HEK293 (cell line): Measurements from ENCODE around the gene CSK.

Experiments used
- ELK4 ChIP-seq: IDR thresholded peaks from 2 replicates; pipeline ENCODE4 v1.6.1; 2011; ENCODE audit warnings: mild to moderate bottlenecking, low read depth, low read length, borderline replicate concordance
- FEZF1 ChIP-seq: fragments of 450-650 bp; formaldehyde crosslinking; IDR thresholded peaks from 2 replicates; pipeline ENCODE4 v1.5.1; 2016; ENCODE audit warnings: missing biosample characterization, missing genetic modification characterization
- GLIS1 ChIP-seq: fragments of 450-650 bp; formaldehyde crosslinking; IDR thresholded peaks from 2 replicates; pipeline ENCODE4 v1.5.1; 2016; ENCODE audit warnings: missing biosample characterization, missing genetic modification characterization
- IKZF3 ChIP-seq: fragments of 450-650 bp; IDR thresholded peaks from 2 replicates; pipeline ENCODE4 v1.5.0; 2018; ENCODE audit warnings: missing biosample characterization, mild to moderate bottlenecking, missing genetic modification characterization, moderate library complexity
- INSM2 ChIP-seq: fragments of 450-650 bp; formaldehyde crosslinking; IDR thresholded peaks from 2 replicates; pipeline ENCODE4 v1.5.1; 2016; ENCODE audit warnings: missing biosample characterization, missing genetic modification characterization
- PATZ1 ChIP-seq: fragments of 450-650 bp; formaldehyde crosslinking; IDR thresholded peaks from 2 replicates; pipeline ENCODE4 v1.5.1; 2016; ENCODE audit warnings: missing biosample characterization, missing genetic modification characterization
- PBX3 ChIP-seq: sonication (generic); formaldehyde crosslinking; IDR thresholded peaks from 2 replicates; pipeline ENCODE4 v1.8.1; 2022; ENCODE audit warnings: mild to moderate bottlenecking, moderate library complexity, missing genetic modification reagents
- REPIN1 ChIP-seq: fragments of 450-650 bp; formaldehyde crosslinking; IDR thresholded peaks from 2 replicates; pipeline ENCODE4 v1.5.1; 2017; ENCODE audit warnings: missing biosample characterization, missing genetic modification characterization, low read depth
- TRIM28 ChIP-seq: IDR thresholded peaks from 2 replicates; pipeline ENCODE4 v1.6.1; 2011; ENCODE audit warnings: low read length, control low read depth, borderline replicate concordance
- TSHZ1 ChIP-seq: fragments of 450-650 bp; formaldehyde crosslinking; IDR thresholded peaks from 2 replicates; pipeline ENCODE4 v1.5.1; 2016; ENCODE audit warnings: missing biosample characterization, missing genetic modification characterization, borderline replicate concordance
- ZBTB10 ChIP-seq: fragments of 450-650 bp; formaldehyde crosslinking; IDR thresholded peaks from 2 replicates; pipeline ENCODE4 v1.5.1; 2016; ENCODE audit warnings: missing biosample characterization, missing genetic modification characterization
- ZBTB49 ChIP-seq: fragments of 450-650 bp; formaldehyde crosslinking; IDR thresholded peaks from 2 replicates; pipeline ENCODE4 v1.5.1; 2016; ENCODE audit warnings: missing biosample characterization, missing genetic modification characterization, low read depth
- ZBTB8A ChIP-seq: fragments of 450-650 bp; formaldehyde crosslinking; IDR thresholded peaks from 2 replicates; pipeline ENCODE4 v1.5.1; 2016; ENCODE audit warnings: missing biosample characterization, missing genetic modification characterization
- ZFP69B ChIP-seq: fragments of 450-650 bp; formaldehyde crosslinking; IDR thresholded peaks from 2 replicates; pipeline ENCODE4 v1.5.1; 2016; ENCODE audit warnings: missing biosample characterization, missing genetic modification characterization
- ZNF140 ChIP-seq: fragments of 450-650 bp; formaldehyde crosslinking; IDR thresholded peaks from 2 replicates; pipeline ENCODE4 v1.5.1; 2016; ENCODE audit warnings: missing biosample characterization, missing genetic modification characterization
- ZNF157 ChIP-seq: fragments of 450-650 bp; formaldehyde crosslinking; IDR thresholded peaks from 2 replicates; pipeline ENCODE4 v1.5.1; 2016; ENCODE audit warnings: missing biosample characterization, missing genetic modification characterization
- ZNF184 ChIP-seq: fragments of 450-650 bp; IDR thresholded peaks from 2 replicates; pipeline ENCODE4 v1.5.1; 2018; ENCODE audit warnings: missing biosample characterization, mild to moderate bottlenecking, missing genetic modification characterization
- ZNF473 ChIP-seq: fragments of 450-650 bp; formaldehyde crosslinking; IDR thresholded peaks from 2 replicates; pipeline ENCODE4 v1.5.1; 2017; ENCODE audit warnings: missing biosample characterization, missing genetic modification characterization
- ZNF501 ChIP-seq: fragments of 450-650 bp; formaldehyde crosslinking; IDR thresholded peaks from 2 replicates; pipeline ENCODE4 v1.5.1; 2016; ENCODE audit warnings: missing biosample characterization, missing genetic modification characterization
- ZNF658 ChIP-seq: fragments of 450-650 bp; formaldehyde crosslinking; IDR thresholded peaks from 2 replicates; pipeline ENCODE4; 2016; ENCODE audit warnings: missing biosample characterization, missing genetic modification characterization
- ZNF692 ChIP-seq: fragments of 450-650 bp; formaldehyde crosslinking; IDR thresholded peaks from 2 replicates; pipeline ENCODE4 v1.5.1; 2016; ENCODE audit warnings: missing biosample characterization, missing genetic modification characterization

The CSK gene

GRCh38 chr15:74768771-74769342 lies 13.0 kb upstream of the CSK start (continued):
- no peak for TF ChIP-seq INSM2 (tag by site-specific recombination)
- no peak for TF ChIP-seq REPIN1 (tag by site-specific recombination)
- TF ChIP-seq ZBTB8A = peak; percentile 36; the same call in 1 of the 2 replicates
- no peak for TF ChIP-seq TSHZ1 (tag by site-specific recombination)
- 0 out of 2 replicates have a peak, but pooled peaks have one; percentile 13 for TF ChIP-seq ZFP69B (tag by site-specific recombination)
- peak; percentile 80 for TF ChIP-seq ZBTB10 (tag by site-specific recombination)
- TF ChIP-seq PBX3 (CRISPR knock-in tag) = 0 out of 2 replicates have a peak, but pooled peaks have one; percentile 45
- no peak for TF ChIP-seq TRIM28
- TF ChIP-seq ZNF157 (tag by site-specific recombination) = no peak
- no peak; the same call in 1 of the 2 replicates for TF ChIP-seq ZNF501 (tag by site-specific recombination)
- no peak for TF ChIP-seq GLIS1 (tag by site-specific recombination)
- peak; percentile 90 for TF ChIP-seq PATZ1 (tag by site-specific recombination)
- TF ChIP-seq ZBTB49 = no peak
- TF ChIP-seq ZNF184 (tag by site-specific recombination) = peak; percentile 8; the same call in 1 of the 2 replicates
- no peak for TF ChIP-seq ZNF140 (tag by site-specific recombination)
- no peak for TF ChIP-seq ELK4
- no peak for TF ChIP-seq ZNF473 (tag by site-specific recombination)
- no peak for TF ChIP-seq FEZF1 (tag by site-specific recombination)
- peak; percentile 92 for TF ChIP-seq IKZF3 (tag by site-specific recombination)
- peak; percentile 43; the same call in 1 of the 2 replicates for TF ChIP-seq ZNF692 (tag by site-specific recombination)
- TF ChIP-seq ZNF658 = no peak
